Right renal pelvis (tissue), 4 donors: ENCODE results near the gene BGN. TPM values are rescaled to one million over a fixed set of nuclear protein-coding genes. Genes with fewer than 3 reads are reported as not detected.

Experiments used
- DNase-seq, 4 donors: peaks; one replicate each; pipeline ENCODE4 v3.0.0-alpha.2; 2013; ENCODE audit warnings: low read depth in 4 of 4, low spot score in 3 of 4, missing footprints in 1 of 4
- polyA plus RNA-seq, 4 donors: library from polyadenylated mRNA; unstranded; fragments of 120-200 nt; gene quantifications; one replicate each; pipeline ENCODE4 v1.2.1, GENCODE V29; 2013; ENCODE audit not compliant: insufficient read length in 4 of 4

The BGN gene
- polyA plus RNA-seq, 4 donors = 169 to 230 (median 196) TPM

DNA sequence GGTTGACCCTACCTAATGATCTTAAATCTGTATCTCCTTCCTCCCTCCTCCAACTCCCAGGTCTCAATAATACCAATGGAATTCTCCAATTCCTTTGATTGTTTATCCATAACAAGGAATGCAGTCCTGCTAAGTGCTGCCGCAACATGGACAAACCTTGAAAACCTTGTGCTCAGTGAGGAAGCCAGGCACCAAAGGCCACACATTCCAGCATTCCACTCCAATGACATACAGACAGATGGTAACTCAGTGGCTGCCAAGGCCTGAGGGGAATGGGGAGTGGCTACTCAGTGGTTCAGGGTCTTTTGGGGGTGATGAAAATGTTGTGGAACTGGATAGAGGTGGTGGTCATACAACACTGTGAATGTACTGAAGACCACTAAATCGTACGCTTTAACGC is 34.8 kb upstream of the BGN start:
- no peak for DNase-seq

DNA sequence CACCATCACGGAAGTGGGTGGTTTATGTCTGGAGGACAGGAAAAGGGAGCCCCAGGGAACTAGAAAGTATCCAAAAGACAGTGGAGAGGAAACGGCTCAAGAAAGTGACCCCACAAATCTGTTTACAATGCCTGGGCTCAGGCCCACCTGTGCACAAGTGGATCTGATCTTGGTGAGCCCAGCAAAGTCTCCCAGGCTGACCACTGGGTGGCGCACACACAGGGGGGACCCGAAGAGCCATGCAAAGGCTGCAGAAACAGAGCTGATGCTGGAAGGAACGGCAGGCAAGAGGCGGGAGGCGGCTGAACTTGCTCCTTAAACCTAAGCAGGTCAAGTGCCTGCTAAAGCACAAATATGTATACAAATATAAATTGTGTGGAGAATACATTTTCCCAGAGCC is 34.0 kb upstream of the BGN start:
- no peak for DNase-seq

DNA sequence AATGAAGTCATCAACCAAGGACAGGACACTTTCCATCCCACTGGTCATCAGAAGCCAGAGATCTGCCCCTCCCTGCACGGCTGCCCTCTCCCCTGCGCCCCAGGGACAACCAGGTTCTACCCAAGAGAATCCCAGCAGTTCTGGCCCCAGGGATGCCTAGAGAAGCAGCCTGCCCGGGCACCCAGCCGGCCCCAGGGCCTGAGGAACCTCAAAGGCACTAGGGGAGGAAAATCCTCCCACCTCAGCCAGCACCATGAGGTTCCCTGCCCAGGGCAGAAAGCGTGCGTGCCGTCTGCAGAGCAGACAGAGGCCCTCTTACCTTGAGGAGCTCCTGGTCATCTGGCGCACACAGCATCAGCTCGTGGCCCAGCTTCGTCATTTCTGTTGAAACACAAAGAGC is 32.5 kb upstream of the BGN start:
- no peak for DNase-seq

DNA sequence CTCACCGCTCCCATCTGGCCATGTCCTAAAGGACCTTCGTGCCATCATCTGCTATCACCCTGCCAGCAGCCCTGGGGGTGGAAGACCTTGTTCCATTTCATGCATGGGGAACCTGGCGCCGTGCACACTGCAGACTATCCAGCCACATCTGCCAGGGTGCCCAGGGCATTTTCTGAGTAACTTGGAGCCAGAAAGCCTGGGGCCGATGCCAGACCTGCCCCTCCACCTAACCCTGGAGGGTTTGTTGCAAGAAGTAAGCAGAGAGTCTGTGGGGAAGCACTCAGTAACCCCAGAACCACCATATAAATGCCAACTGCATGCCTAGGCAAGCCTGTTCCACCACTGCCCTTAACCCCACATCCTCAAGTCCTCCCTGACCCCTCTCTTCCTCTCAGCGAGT is 31.7 kb upstream of the BGN start:
- DNase-seq = no peak

DNA sequence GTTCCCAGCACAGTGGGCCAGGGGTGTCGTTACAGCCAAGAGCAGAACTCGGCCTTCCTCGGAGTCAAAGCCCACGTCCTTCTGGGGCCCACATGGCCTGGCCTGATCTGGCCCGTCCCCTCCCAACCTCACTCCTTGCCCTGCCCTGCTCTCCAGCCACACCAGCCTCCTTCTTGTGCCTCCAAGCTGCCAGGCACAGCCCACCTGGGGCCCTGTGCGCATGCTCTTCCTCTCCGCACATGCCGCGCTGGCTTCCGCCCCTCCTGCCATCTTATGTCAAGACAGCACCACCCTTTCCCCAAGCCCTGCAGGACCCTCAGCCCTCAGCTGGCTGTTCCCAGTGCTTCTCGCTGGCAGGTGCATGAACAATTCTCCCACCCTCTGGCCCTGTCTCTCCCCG is 31.2 kb upstream of the BGN start:
- no peak for DNase-seq

DNA sequence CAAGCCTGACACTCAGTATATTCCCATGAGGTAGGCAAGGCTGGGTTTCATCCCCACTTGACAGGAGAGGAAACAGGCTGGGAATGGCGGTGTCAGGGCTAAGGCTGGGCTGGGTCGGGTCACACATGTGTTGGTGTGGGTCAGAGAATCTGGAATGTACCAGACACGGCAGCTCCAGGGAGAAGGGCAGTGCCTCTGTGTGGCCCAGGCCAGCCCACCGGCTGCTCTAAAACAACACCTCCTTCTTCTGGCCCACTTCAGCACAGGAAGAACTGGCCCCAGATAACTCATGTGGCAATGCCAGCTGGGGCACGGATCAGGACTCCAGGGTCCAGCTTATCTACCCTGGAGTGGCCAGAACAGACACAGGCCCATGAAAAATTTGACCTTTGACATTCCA is 30.7 kb upstream of the BGN start:
- DNase-seq = no peak

DNA sequence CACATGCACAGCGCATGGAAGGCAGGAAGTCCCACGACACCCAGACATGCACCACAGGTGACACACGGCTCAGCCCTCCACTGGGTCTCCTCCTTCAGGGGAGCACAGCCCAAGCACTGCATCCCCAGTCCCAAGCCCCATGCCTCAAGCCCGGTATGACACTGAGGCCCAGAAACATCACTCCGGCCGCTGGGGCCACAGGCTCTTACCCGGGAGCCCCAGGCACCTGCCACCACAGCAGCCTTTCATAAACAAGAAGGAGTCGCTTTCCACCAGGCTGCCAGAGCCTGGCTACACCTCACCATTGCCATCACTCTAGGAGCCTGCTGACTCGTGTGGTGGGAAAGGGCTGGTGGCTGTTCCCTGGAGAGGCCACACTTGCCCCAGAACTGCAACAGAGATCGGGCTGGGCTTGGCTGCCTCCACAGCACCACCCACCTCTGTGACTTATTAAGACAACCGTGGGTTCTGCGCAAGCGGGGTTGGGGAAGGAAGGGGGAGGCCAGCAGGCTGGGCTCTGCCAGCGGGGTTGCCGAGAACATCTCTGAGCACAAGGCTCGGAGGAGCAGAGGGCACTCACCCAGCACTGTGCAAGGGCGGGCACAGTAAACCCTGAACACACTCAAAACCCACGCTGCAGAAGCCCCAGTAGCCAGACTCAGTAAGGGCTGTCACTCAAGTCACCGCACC is 28.9 kb upstream of the BGN start:
- DNase-seq = no peak

DNA sequence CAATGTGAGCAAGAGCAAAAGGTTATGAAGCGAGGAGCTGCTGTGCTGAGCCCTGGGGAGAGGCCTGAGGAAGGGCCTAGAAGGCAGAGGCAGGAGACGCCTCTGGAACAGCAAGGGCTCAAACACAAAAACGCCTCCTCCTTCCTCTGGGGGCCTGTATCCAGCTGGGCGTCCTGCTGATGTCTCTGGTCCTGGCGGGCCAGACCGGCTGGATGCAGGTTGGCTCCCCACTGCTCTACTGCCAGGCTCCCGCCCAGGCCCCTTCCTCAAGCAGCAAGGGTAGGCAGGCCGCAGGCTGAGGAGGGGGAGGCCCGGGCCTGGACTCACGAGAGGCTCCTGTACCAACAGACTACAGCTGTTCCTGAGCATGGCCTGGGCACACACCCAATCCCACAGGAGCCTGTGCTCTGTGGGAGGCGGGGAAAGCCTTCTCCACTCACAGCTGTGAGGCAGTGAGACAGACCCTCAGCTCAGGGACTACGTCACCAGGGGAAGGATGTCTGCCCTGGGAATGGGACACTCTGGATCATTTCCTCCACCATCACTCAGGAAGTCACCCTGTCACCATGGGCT is 26.7 kb upstream of the BGN start:
- no peak for DNase-seq

DNA sequence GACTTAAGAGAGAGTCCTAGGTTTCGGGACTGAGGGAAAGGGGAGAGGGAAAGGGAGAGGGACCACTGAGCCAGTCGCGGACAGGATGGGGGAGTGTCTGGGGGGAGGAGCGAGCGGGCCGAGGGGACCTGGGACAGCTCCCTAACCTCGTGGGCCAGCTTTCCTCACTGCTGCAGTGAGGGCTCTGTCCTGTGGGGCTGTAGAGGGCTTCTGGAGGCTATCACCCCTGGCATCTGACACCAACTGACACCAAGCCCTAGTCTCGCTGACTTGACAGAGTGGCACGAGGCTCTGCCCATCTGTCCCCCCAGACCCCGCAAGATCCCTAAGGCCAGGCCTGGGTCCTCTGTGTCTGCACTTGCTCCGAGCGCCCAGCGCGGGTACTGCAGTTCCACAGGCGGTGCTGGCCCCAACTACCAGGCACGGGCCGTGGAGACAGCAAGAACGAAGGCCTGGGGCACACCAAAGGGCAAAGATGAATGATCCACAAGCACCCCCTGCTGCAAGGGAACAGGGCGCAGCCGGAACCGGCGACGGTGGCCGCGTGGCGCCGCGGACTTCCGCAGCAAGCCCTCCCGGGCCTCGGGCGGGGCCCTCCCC is 24.9 kb upstream of the BGN start:
- DNase-seq = no peak

DNA sequence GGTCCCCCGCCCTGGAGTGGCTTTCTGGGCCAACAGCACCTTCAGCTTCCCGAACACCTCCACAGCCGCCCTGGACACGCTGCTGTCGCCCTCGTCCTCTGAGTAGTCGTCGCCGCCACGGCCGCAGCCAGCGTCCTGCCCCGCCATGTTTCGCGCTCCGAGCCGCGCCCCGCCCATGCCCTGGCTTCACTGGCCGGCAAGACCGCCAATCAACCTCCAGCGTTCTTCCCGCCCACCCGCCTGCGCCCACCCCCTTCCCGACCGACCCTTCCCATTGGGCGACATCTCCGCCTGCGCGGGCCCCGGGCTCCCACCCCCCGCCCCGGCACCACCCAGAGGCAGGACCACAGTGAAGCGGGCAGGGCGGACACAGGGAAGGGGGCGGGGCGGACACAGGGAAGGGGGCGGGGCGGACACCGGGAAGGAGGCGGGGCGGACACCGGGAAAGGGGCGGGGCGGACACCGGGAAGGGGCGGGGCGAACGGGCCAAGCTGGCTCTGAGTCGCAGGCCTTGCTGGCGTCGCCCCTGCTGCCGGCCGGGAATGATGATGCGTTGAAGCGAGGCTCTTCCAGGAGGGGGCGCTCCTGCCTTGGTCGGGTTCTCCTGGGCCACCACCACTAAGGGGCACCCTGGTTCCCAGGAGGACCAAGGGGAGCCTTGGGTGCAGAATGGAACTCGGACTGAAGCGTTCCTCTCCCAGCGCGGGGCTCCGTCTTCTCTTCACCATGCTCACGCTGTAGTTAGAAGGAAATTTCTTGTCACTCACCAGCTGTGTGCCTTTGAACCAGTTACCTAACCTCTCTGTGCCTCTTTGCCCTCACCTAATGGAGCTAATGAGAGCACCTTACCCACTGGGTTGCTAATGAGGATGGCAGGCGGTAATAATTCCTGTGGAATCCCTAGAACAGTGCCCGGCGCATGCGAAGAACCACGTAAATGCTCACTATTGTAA is 24.1 kb upstream of the BGN start, which contains the start of gene HAUS7:
HAUS7 (minus strand) TSS at position 166 of the 953 bp plus-strand sequence; CDS start at position 147, 19 bp downstream.
- DNase-seq = peak; percentile 69 to 76 (median 72)

DNA sequence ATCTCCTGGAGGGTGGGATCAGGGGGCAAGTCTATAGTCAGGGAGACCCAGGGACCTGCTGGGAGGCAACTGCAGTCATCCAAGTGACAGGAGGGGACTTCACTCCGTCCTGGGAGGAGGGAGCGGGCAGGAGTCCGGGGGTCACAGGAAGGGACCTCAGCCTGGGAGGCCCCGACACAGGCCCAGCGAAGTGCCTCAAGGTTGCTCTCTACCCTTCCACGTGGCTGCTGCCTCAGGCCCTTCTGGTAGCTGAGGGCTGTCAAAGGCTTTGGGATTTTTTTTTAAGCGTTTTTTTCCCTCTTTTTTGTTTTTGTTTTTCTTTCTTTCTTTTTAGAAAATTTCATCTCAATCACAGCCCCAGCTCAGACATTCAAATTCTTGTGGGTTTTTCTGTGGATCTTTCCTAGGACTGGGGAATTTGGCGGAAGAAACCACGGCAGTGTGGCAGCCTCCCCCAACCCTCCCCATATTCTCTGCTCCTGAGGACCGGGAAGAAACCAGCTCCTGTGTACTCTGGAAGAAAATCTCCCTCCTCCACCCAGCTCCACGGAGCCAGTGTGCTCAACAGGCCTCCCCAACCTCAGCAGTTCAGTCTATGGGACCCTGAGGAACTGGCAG is 23.0 kb upstream of the BGN start:
- no peak for DNase-seq

DNA sequence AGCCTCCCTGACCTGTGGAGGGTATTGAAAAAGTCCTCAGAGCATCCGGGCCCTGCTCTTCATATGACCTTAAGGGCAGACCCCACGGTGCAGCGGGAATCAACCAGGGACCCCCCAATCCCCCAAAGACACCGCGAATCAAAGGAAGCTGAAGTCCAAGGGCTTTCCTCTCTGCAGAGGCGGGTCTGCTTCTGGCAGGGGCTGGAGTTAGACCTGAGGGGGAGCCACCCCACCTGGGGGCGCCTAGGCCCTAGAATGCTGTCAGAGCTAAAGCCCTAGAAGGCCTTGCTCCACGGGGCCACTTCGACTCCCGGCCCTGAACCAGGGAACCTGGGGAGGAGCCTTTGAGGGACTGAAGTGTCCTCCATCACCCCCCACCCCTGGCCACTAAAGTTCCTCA is 21.7 kb upstream of the BGN start:
- DNase-seq = no peak

DNA sequence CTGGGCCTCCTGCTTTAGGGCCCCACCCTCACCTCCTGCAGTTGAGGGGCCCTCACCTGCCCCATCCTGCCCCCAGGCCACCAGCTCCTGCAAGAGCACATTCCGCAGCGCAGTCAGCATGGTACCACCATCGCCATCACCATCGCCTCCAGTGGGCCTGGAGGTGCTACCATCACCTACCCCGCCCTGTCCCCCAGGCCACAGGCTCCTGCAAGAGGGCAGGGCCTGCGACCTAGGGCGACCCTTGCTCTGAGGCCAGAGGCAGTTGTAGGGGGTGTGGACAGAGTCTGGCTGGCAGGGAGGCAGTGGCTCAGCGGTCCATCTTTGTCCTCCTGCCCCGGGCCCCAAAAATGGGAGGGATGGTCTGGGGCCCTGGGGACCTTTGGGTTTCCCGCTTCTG is 20.5 kb upstream of the BGN start:
- DNase-seq = no peak

DNA sequence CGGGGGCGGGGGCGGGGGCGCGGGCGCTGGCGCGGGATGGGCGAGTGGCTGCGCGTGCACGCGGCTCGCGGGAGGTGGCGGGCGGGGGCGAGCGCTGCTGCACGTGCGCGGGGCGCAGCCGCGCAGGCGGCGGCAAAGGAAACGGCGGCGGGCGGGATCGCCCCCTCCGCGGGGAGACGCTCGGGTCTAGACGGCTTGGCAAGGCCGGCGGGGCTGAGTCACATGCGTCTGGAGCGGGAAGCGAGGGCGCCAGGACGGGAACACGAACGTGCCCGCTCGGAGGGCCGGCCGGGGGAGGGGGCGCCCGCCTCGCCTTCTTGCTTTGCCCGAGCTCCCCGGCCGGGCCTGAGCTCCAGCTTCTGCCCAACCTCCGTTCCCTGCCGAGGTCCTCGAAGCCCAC is 20.1 kb upstream of the BGN start:
- no peak for DNase-seq

DNA sequence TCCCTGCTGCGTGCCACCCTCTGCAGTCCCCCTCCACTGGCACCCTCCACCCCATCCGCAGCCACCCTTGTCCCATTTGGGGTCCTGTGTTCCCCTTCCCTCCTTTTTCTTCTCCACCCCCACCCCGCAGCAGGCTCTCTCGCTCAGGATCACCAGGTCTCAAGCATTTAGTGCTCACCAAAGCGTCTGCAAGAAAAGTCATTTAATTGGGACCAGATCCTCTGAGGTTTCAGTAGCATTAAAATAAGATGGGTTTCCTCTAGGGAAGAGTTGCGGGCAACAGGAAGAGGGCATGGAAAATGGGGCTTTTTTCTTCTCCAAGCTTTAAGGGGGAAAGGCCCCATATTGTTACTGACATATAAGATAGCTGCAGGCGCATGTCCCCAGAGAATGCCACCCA is 19.5 kb upstream of the BGN start:
- DNase-seq = no peak

DNA sequence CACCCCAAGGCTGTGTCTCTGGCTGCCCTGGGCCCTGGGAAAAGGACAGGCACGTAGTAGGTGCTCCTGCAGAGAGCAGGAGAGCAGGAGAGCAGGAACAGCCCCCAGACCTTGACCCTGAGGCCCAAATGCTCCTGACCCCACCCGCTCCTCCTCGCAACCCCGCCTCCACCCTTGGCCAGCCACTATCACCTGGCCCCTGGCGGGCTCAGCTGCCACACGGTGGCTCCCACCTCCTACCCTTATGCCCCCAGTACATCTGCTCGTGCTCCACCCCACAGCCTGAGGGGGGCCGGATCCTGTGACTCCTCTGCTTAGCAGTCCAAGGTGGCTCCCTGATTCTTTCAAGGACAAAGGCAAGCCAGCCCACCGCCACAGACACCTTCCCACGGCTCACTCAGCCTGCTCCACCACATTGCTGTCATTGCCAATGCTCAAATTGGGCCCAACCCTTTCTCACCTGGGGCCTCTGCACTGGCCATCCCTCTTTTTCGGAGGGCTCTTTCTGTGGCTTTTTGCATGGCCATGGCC is 19.0 kb upstream of the BGN start:
- no peak for DNase-seq

DNA sequence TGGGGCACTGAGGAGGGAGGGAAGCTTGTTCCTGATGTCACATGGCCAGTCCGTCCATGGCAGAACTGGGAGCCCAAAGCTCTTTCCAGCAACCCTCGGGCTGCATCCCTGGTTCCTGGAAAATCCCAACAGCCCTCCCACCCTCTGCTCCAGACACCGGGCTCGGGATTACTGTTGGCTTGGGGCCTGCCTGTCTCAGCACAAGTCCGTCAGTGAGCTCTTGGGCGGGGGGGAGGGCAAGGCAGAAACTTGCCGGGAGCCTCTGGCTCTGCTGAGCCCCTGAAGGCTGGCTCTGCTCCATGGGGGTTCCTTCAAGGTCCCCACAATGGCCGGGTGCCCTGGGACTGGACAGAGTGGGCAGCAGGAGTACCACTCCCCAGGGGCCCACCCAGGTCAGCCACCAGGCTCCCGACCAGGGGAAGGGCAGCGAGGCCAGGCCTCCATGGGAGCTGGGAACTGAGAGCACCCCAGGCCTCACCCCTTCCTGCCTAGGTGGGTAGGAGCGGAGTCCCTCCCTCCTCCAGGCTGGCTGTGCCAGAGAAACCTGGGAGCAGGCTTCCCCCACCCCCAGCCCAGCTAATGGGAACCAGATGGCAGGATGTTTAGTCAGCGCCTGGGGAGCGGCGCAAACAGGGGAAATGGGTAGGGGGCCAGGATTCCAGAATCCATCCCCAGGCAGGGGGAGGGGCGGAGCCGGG is 18.0 kb upstream of the BGN start:
- no peak for DNase-seq

DNA sequence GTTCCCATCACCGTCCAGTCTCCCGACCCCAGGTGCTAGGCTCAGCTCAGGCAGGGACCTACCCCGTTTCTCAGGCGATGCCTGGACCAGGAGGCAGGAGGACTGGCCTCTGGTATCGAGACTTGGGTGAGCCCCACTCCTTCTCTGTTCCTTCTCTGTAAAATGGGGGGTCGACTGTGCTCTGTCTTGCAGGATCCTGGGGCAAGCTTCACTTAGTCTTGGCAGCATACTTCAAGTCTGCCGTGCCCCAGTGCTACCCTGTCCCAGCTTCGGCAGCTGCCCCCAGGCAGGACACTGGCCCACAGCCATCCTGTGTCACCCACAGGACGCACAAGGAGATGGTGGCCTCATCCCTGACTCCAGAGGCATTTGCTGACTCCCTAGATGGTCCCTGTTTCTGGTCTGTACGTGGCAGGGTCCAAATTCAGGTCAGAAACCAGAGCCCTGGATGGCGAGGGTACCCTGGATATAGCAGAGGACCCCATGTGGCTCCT is 17.4 kb upstream of the BGN start:
- no peak for DNase-seq

DNA sequence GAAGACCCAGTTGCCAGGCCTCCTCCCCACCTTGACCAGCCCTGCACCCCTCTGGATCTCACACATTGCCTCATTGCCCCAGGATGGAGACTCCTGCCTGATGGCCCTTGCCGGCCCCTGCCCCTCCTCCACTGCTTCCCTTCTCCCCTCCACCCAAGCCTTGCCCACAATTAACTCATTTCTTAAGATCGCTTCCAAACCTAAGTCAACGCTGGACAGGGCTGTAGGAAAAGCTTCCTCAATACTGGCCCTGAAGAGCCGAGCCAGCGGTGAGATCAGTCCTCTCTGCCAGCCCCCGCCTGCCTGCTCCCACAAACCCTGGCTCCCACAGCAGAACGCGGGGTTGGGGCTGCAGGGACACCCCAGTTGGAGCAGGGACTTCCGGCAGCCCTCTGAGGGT is 16.9 kb upstream of the BGN start:
- no peak for DNase-seq

DNA sequence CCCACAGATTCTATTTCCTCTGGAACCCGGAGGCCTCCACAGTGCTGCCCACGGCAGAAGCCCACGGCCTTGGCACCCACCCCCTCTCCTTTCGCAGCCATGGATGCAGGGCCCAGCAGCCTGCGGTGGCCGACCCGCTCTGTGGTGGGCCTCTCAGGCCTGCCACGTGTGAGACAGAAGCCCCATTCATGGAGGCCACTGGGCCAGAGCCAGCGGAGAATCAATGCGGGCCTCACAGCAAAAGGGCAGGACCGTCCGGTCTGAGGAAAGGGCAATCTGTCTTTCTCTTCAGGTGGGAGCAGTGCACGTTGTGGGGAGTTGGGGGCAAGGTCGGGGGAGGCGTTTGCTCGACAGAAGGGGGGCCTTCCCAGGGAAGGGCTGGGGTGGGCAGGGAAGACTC is 16.0 kb upstream of the BGN start:
- DNase-seq = no peak
